AG09309 (cell line): ENCODE results near the gene LCN1.
A peak's percentile ranks its signal among the peaks of the same experiment; 100 is the strongest.
"Not testable (repeated sequence)": the region's sequence is repeated elsewhere in the genome, so short reads cannot be mapped to it uniquely, and the experiment has no call there.

Experiments used
- DNase-seq: peaks from one replicate; pipeline ENCODE4 v3.0.0-alpha.2; 2010; ENCODE audit warnings: low read depth
- H3K4me3 ChIP-seq: 2 replicates; pipeline ENCODE4 v1.5.1; 2011; ENCODE audit warnings: mild to moderate bottlenecking, low read depth, low read length, moderate library complexity; ENCODE audit not compliant: control insufficient read depth
- CTCF ChIP-seq: IDR thresholded peaks from 2 replicates; pipeline ENCODE4 v1.5.1; 2011; ENCODE audit warnings: mild to moderate bottlenecking, low read depth, low read length, inconsistent platforms; ENCODE audit not compliant: insufficient read depth, control insufficient read depth; ENCODE audit errors: missing control alignments

The LCN1 gene

DNA sequence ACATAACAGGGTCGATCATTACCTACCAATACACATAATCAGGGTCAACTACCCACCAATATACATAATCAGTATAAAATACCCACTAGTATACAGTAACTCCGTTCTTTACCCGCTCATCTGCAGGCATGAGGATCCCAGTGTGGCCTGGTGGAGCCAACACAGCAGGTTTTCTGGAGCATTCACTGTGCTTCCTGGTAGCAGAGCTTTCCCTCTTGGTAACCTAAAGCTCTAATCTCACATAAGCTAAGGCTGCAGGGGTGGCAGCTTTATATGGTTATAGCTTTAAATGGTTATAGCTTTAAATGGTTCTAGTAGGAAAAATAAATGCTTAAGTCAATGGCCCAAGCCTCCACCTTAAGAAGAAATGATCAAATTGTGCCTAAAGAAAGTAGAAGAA lies 11.9 kb downstream of the LCN1 start:
- DNase-seq: no peak
- no peak overlapping the region for H3K4me3 ChIP-seq
- no peak for TF ChIP-seq CTCF

DNA sequence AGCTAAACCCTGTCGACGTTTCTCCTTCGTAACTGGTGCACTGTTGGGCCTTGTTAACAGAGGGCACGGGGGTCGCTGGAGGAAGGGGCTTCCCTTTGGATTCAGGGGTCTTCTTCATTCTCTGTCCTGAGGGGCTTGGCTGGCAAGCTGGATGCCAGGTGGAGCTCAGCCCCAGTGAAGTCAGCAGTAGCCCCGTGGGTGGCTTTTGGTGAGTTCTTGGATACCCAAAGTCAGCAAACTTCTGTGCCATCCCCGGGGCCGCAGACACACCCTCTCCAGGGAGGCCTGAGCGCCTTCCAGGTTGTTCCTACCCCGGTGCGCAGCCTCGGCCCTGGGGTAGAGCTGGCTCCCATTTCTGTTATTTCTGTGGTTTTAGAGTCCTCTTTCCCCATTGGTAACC lies 12.4 kb downstream of the LCN1 start:
- no peak for DNase-seq
- TF ChIP-seq CTCF: no peak
- H3K4me3 ChIP-seq: no peak overlapping the region

DNA sequence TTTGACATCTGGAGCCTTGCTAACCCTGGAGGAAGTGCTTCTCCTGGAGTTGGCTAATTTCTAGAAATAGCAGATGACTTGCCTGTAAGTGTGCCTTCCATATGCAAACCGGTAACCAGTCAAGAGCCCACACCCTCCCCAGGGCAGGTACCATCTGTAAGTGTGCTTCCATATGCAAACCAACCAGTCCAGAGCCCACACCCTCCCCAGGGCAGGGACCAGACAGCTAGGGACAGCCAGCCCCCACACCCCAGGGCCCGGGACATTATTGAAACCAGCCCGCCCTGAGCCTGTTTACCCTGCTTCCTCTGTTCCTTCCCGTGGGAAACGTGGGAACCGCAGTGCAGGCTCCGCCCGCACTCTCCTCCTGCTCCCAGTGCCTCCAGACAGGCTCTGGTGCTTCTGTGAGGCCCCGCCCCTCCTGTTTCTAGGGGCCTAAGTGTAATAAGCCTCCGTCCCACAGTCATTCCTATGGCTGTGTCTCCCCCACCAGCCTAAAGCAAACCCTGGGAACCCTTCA lies 13.0 kb downstream of the LCN1 start:
- not testable (repeated sequence) for H3K4me3 ChIP-seq, DNase-seq

DNA sequence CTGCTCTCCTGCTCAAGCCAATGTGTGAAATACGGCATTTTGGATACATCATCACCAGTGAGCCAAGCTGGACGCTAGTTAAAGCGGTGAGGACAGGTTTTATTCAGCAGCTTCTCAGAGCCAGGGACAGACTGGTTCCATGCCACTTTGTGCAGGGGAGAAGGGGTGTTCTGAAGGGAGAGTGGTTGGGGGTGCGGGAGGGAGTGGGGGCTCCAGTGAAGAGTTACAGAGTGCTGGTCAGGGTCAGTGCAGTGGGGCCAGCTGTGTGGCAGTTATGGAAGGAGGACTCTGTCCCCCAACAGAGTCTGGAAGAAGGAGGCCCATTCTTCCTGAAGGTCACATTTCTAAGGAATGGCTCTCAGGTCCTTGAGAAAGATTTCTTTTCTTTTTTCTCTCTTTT lies 13.6 kb downstream of the LCN1 start:
- not testable (repeated sequence) for H3K4me3 ChIP-seq, DNase-seq

- not testable (repeated sequence) for DNase-seq, H3K4me3 ChIP-seq
Observed at GRCh38 chr9:135535631-135536030, 14.4 kb downstream of the LCN1 start.

- TF ChIP-seq CTCF: no peak
- peak; percentile 51 for DNase-seq
- H3K4me3 ChIP-seq: no peak overlapping the region
Observed at GRCh38 chr9:135536216-135536615, 15.0 kb downstream of the LCN1 start.

- not testable (repeated sequence) for H3K4me3 ChIP-seq, DNase-seq
Observed at GRCh38 chr9:135543262-135543894, 22.1 kb downstream of the LCN1 start.

DNA sequence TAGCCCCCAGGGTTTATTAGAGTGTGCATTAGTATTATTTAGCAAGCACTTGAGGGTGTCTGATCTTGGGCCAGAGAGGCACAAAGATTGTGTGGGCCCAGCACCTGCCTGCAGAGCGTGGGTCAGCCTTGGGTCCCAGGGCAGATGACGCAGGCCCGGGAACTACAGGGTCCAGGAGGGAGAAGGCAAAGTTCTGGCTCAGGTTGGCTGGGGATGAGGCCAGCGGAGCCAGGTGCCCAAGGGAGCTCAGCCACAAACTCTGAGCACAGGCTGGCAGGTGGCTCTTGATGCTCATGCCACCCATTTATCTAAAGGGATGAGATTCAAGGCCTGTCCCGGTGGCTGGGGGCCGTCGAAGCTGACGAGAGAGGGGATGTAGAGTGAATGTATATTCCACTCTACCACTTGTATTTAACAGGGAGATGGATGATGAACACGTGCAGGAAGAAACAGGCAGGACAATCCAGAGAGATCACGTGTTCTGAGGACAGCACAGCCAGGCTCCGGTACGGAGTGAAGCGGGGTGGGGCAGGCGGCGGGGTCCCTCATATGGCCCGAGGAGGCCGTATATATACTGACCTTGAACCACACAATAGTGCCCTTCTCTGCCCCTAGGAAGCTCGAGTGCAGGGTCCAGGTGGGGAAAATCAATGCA lies 23.9 kb downstream of the LCN1 start:
- no peak for DNase-seq
- no peak for TF ChIP-seq CTCF
- no peak overlapping the region for H3K4me3 ChIP-seq

DNA sequence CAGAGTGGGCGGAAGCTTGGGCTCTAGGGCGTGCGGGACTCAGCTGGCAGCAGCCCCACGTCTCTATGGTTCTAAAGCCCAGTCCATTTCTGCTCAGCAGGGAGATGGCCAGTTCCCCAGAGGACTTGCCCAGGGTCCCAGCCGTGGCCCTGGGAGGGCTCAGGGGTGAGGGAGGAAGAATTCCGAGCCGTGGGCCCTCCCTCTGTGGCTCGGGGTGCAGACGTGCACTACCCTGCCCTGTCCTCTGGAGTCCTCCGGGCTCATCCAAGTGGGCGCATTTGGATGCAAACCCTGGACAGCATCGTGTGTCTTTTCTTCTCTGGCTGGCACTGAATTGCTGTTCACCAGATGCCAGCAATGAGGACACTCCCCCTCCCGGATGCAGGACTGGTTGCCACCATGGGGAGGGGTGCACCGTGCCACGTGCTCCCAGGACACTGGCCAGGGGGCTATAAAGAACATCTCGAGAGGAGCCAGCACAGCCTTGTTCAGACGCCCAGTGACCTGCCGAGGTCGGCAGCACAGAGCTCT lies 24.5 kb downstream of the LCN1 start, which contains the start of gene OBP2A:
Gene OBP2A (plus strand): TSS at position 481 of the 531 bp plus-strand sequence. CDS start 55 bp downstream, outside the sequence.
- not testable (repeated sequence) for DNase-seq, H3K4me3 ChIP-seq

DNA sequence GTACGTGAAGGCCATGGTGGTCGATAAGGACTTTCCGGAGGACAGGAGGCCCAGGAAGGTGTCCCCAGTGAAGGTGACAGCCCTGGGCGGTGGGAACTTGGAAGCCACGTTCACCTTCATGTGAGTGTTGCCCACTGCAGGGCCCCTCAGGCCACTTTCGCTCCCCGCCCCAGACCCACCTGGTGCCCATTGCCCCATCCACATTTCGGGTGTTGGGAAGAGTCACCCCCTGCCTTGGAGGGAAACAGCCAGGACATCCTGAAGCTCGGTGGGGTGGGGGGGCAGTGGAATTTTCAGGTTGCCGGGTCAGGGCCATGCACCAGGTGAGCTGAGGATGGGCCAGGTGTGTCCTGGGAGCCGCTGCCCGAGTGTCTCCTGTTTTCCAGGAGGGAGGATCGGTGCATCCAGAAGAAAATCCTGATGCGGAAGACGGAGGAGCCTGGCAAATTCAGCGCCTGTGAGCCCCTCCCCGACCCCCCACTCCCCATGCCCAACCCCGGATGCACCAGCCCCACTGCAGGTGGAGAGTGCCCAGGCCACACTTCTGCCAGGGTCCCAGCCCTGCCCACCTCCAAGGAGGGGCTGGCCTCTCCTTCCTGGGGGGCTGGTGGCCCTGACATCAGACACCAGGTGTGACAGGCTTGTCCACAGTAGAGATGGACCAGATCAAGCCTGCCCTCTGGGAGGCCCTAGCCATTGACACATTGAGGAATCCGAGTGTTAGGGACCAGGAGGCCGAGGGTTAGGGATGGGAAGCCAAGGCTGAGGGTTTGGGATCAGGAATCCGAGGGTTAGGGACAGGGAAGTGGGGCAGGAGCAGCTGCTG lies 25.8 kb downstream of the LCN1 start:
- DNase-seq: not testable (repeated sequence)

More for the DNA sequence above, 25.8 kb downstream of the LCN1 start:
- not testable (repeated sequence) for H3K4me3 ChIP-seq
